Loucy (cell line): ENCODE results near the gene C18orf54.

Experiments used
- H2AFZ ChIP-seq: fragments of 200-600 bp; sonication (generic); 2 replicates; pipeline ENCODE4 v1.6.0; 2016; ENCODE audit warnings: antibody characterized with exemption, mild to moderate bottlenecking, low read length, moderate library complexity
- H3F3A ChIP-seq: fragments of 200-600 bp; 2 replicates; pipeline ENCODE4 v1.6.0; 2016; ENCODE audit warnings: antibody characterized with exemption, low read depth, mild to moderate bottlenecking
- H3K27me3 ChIP-seq: fragments of 200-600 bp; sonication (generic); 2 replicates; pipeline ENCODE4 v1.6.1; 2014; ENCODE audit warnings: low read length, mild to moderate bottlenecking; ENCODE audit not compliant: insufficient read depth, poor library complexity, severe bottlenecking
- H3K36me3 ChIP-seq: fragments of 200-600 bp; sonication (generic); 2 replicates; pipeline ENCODE4 v1.6.1; 2016; ENCODE audit warnings: low read length; ENCODE audit not compliant: insufficient read depth
- H3K4me1 ChIP-seq: fragments of 200-600 bp; sonication (generic); 2 replicates; pipeline ENCODE4 v1.5.1; 2014; ENCODE audit warnings: low read length, mild to moderate bottlenecking; ENCODE audit not compliant: insufficient read depth, poor library complexity, severe bottlenecking
- H3K4me2 ChIP-seq: fragments of 200-600 bp; sonication (generic); 2 replicates; pipeline ENCODE4 v1.6.0; 2014; ENCODE audit warnings: antibody characterized with exemption, low read length, low read depth, mild to moderate bottlenecking; ENCODE audit not compliant: poor library complexity, severe bottlenecking
- H3K4me3 ChIP-seq: fragments of 200-600 bp; sonication (generic); 2 replicates; pipeline ENCODE4 v1.5.1; 2014; ENCODE audit warnings: low read length, mild to moderate bottlenecking, mixed read lengths; ENCODE audit not compliant: poor library complexity, severe bottlenecking
- H3K79me2 ChIP-seq: fragments of 200-600 bp; sonication (generic); 2 replicates; pipeline ENCODE4 v1.6.1; 2014; ENCODE audit warnings: low read length; ENCODE audit not compliant: insufficient read depth
- H3K9ac ChIP-seq: fragments of 200-600 bp; sonication (generic); 2 replicates; pipeline ENCODE4 v1.6.0; 2014; ENCODE audit warnings: mild to moderate bottlenecking, low read depth, low read length, moderate library complexity; ENCODE audit not compliant: poor library complexity, severe bottlenecking
- H3K9me2 ChIP-seq: fragments of 200-600 bp; sonication (generic); replicated peaks from 2 replicates; pipeline ENCODE4 v1.6.1; 2016; ENCODE audit warnings: low read depth, low read length, mixed read lengths
- H3K9me3 ChIP-seq: fragments of 200-600 bp; sonication (generic); 2 replicates; pipeline ENCODE4 v1.6.1; 2014; ENCODE audit warnings: mild to moderate bottlenecking, antibody characterized with exemption, low read length, low read depth; ENCODE audit not compliant: insufficient read depth
- H4K20me1 ChIP-seq: fragments of 200-600 bp; sonication (generic); 2 replicates; pipeline ENCODE4 v1.6.0; 2014; ENCODE audit warnings: antibody characterized with exemption, low read length, mild to moderate bottlenecking; ENCODE audit not compliant: insufficient read depth, poor library complexity, severe bottlenecking
- CTCF ChIP-seq: fragments of 200-600 bp; sonication (generic); conservative IDR thresholded peaks from 2 replicates; pipeline ENCODE4 v1.5.1; 2014; ENCODE audit warnings: mild to moderate bottlenecking, antibody characterized with exemption, low read length
- EZH2phosphoT487 ChIP-seq: fragments of 200-600 bp; IDR thresholded peaks from 2 replicates; pipeline ENCODE4 v1.6.1; 2018; ENCODE audit warnings: antibody characterized with exemption, mild to moderate bottlenecking, moderate library complexity, borderline replicate concordance

Gene C18orf54

GRCh38 chr18:54381640-54382039 is 23.9 kb downstream of the C18orf54 start:
- H3K9ac ChIP-seq: no peak overlapping the region
- no peak overlapping the region for H2AFZ ChIP-seq

DNA sequence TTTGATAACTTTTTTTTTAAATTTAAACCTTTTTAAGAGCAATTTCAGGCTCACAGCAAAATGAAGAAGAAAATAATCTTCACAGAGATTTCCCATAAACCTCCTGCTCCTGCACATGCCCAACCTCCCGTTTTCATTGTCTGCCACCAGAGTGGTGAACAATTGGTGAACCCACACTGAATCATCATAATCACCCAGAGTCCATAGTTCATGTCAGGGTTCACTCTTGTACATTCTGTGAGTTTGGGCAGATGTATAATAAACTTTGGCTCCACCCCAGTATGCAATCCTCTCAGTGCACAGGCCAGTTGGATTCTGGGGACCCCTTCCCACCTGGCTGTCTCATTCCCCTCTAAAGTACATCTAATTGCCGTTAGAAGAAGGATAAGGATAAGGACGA is 24.4 kb downstream of the C18orf54 start:
- H2AFZ ChIP-seq: no peak overlapping the region
- H3K4me3 ChIP-seq: no peak overlapping the region
- H3K4me2 ChIP-seq: no peak overlapping the region
- H3K9ac ChIP-seq: no peak overlapping the region
- H3F3A ChIP-seq: no peaks in the 10 kb centered on the region
- no peaks in the 10 kb centered on the region for H3K27me3 ChIP-seq
- TF ChIP-seq CTCF (no peak), EZH2phosphoT487 (no peak)
- H3K36me3 ChIP-seq: peaks cover 12% of the 10 kb centered on the region; the same call in 1 of the 2 replicates
- peaks cover 3% of the 10 kb centered on the region for H3K4me1 ChIP-seq
- H3K9me2 ChIP-seq: no peaks in the 10 kb centered on the region
- H4K20me1 ChIP-seq: no peaks in the 10 kb centered on the region
- H3K79me2 ChIP-seq: no peaks in the 10 kb centered on the region
- no peaks in the 10 kb centered on the region for H3K9me3 ChIP-seq

More at GRCh38 chr18:54381640-54382039, 23.9 kb downstream of the C18orf54 start:
- Histone ChIP-seq H3K4me1 (peaks cover 3% of the 10 kb centered on the region), H3F3A (no peaks in the 10 kb centered on the region), H4K20me1 (no peaks in the 10 kb centered on the region), H3K79me2 (no peaks in the 10 kb centered on the region), H3K4me2 (no peak overlapping the region), H3K9me3 (no peaks in the 10 kb centered on the region), H3K4me3 (no peak overlapping the region), H3K9me2 (no peaks in the 10 kb centered on the region), H3K27me3 (no peaks in the 10 kb centered on the region), H3K36me3 (peaks cover 12% of the 10 kb centered on the region; the same call in 1 of the 2 replicates)
- TF ChIP-seq EZH2phosphoT487 (no peak), CTCF (no peak)

DNA sequence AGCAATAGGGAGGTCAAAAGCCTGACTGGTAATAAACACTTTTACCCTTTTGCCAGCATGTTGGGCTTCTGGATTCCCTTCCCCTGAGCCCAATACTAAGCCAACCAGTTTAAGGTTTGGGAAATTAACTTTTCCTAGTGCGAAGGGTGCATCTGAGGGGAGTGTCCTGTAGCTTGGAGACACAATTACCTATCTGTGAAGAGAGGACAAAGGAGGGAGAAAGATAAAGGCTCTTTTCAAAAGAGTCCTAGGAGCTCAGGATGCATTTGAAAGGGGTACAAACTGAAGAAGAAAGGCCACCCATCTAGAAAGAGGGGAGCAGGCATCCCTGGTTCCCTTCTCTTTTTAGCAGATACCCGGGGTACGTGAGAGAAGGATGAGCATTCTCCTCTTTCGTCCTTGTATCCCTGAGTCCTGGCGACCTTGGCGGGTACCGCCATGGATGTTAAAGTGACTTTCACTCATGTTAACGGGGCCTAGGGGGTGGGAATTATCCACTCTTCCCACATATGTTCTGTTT is 25.1 kb downstream of the C18orf54 start:
- no peak overlapping the region for H2AFZ ChIP-seq
- no peak overlapping the region for H3K4me2 ChIP-seq
- H3K9ac ChIP-seq: no peak overlapping the region
- H3K79me2 ChIP-seq: no peaks in the 10 kb centered on the region
- no peaks in the 10 kb centered on the region for H3F3A ChIP-seq
- peaks cover 12% of the 10 kb centered on the region; the same call in 1 of the 2 replicates for H3K36me3 ChIP-seq
- no peaks in the 10 kb centered on the region for H3K9me3 ChIP-seq
- H4K20me1 ChIP-seq: no peaks in the 10 kb centered on the region
- H3K9me2 ChIP-seq: no peaks in the 10 kb centered on the region
- H3K4me3 ChIP-seq: no peak overlapping the region
- H3K27me3 ChIP-seq: no peaks in the 10 kb centered on the region
- TF ChIP-seq CTCF (no peak), EZH2phosphoT487 (no peak)
- peaks cover 10% of the 10 kb centered on the region for H3K4me1 ChIP-seq
